Measurements from ENCODE around the gene NOSIP. TPM values are rescaled to one million over a fixed set of nuclear protein-coding genes. Genes with fewer than 3 reads are reported as not detected.

NOSIP gene
- total RNA-seq, 1 donor from 2014 or later: 47.0 TPM

GRCh38 chr19:49552749-49553148, 27.6 kb downstream of the NOSIP start:
- no peak overlapping the region for H3K4me3 Mint-ChIP-seq (ENCODE audit: unreplicated experiment)
- H3K4me1 Mint-ChIP-seq (ENCODE audit: low read depth): peaks cover 3% of the 10 kb centered on the region
- H3K27me3 Mint-ChIP-seq (ENCODE audit: low read depth): no peaks in the 10 kb centered on the region
- DNase-seq (ENCODE audit: low spot score): no peak
- no peaks in the 10 kb centered on the region for H3K9me3 Mint-ChIP-seq (ENCODE audit: low read depth)
- no peak overlapping the region for H3K27ac Mint-ChIP-seq (ENCODE audit: unreplicated experiment)
- no peak for TF ChIP-seq CTCF (IDR thresholded peaks at IDR 0.05)
- peaks cover 21% of the 10 kb centered on the region for H3K36me3 Mint-ChIP-seq (ENCODE audit: low read depth)

- Mint-ChIP-seq H3K27ac (ENCODE audit: unreplicated experiment) (no peak overlapping the region), H3K4me3 (ENCODE audit: unreplicated experiment) (no peak overlapping the region), H3K4me1 (ENCODE audit: low read depth) (peaks cover 8% of the 10 kb centered on the region), H3K36me3 (ENCODE audit: low read depth) (peaks cover 17% of the 10 kb centered on the region), H3K27me3 (ENCODE audit: low read depth) (no peaks in the 10 kb centered on the region), H3K9me3 (ENCODE audit: low read depth) (no peaks in the 10 kb centered on the region)
- no peak for TF ChIP-seq CTCF (IDR thresholded peaks at IDR 0.05)
- DNase-seq (ENCODE audit: low spot score): no peak
Observed at GRCh38 chr19:49551531-49551930, 28.8 kb downstream of the NOSIP start.

- no peak for DNase-seq (ENCODE audit: low spot score)
- H3K27me3 Mint-ChIP-seq (ENCODE audit: low read depth): no peaks in the 10 kb centered on the region
Observed at GRCh38 chr19:49549045-49549444, 31.3 kb downstream of the NOSIP start.

GRCh38 chr19:49546825-49547565, 33.4 kb downstream of the NOSIP start:
- Mint-ChIP-seq H3K36me3 (ENCODE audit: low read depth) (peaks cover 16% of the 10 kb centered on the region), H3K27ac (ENCODE audit: unreplicated experiment) (peak overlapping the region; percentile 77), H3K9me3 (ENCODE audit: low read depth) (no peaks in the 10 kb centered on the region), H3K4me3 (ENCODE audit: unreplicated experiment) (no peak overlapping the region), H3K27me3 (ENCODE audit: low read depth) (no peaks in the 10 kb centered on the region), H3K4me1 (ENCODE audit: low read depth) (peaks cover 4% of the 10 kb centered on the region)
- DNase-seq (ENCODE audit: low spot score): no peak
- peak; percentile 94 for TF ChIP-seq CTCF (IDR thresholded peaks at IDR 0.05)

More at GRCh38 chr19:49549045-49549444, 31.3 kb downstream of the NOSIP start:
- H3K27ac Mint-ChIP-seq (ENCODE audit: unreplicated experiment): peak overlapping the region; percentile 24
- no peaks in the 10 kb centered on the region for H3K9me3 Mint-ChIP-seq (ENCODE audit: low read depth)
- H3K36me3 Mint-ChIP-seq (ENCODE audit: low read depth): peaks cover 13% of the 10 kb centered on the region
- no peak overlapping the region for H3K4me3 Mint-ChIP-seq (ENCODE audit: unreplicated experiment)
- peaks cover 8% of the 10 kb centered on the region for H3K4me1 Mint-ChIP-seq (ENCODE audit: low read depth)
- no peak for TF ChIP-seq CTCF (IDR thresholded peaks at IDR 0.05)

- Mint-ChIP-seq H3K36me3 (ENCODE audit: low read depth) (peaks cover 19% of the 10 kb centered on the region), H3K4me1 (ENCODE audit: low read depth) (peaks cover 4% of the 10 kb centered on the region), H3K9me3 (ENCODE audit: low read depth) (no peaks in the 10 kb centered on the region), H3K4me3 (ENCODE audit: unreplicated experiment) (no peak overlapping the region), H3K27ac (ENCODE audit: unreplicated experiment) (peak overlapping the region; percentile 64), H3K27me3 (ENCODE audit: low read depth) (no peaks in the 10 kb centered on the region)
- no peak for TF ChIP-seq CTCF (IDR thresholded peaks at IDR 0.05)
- DNase-seq (ENCODE audit: low spot score): no peak
Observed at GRCh38 chr19:49544154-49544553, 36.2 kb downstream of the NOSIP start.

Measured in chondrocyte (in vitro differentiated cells).